Sciatic nerve (tissue), 2 donors: ENCODE results near the gene ELMO1. TPM values are rescaled to one million over a fixed set of nuclear protein-coding genes. Genes with fewer than 3 reads are reported as not detected.

Source experiments
- ATAC-seq: fragments of 200-7000 bp; cut with Tn5 transposase; one replicate; pipeline ENCODE4 v1.9.1; 2020; ENCODE audit warnings: mild to moderate bottlenecking, moderate library complexity
- DNase-seq: peaks from one replicate; pipeline ENCODE4 v3.0.0-alpha.2; 2020; ENCODE audit warnings: low spot score
- intact Hi-C: fragments of 100-400 bp; cut with DNase I; formaldehyde crosslinking; loops from one replicate; pipeline ENCODE4 v1.14.2; 2022
- total RNA-seq: library from RNA; stranded (reverse); fragmentation: NEBNext Ultra II Directional; extraction: Animal tissue kit (Norgen Biotek cat#: 25700); gene quantifications from one replicate; pipeline ENCODE4 v1.2.1, GENCODE V29; 2021
- donor health status: DM: no; HTN: no; CAD: no.
- donor health status: DM: no; HTN: no; CAD: no.

ELMO1 gene
- total RNA-seq, 1 donor from 2014 or later = 151 TPM

GRCh38 chr7:37041461-37041860, 407.2 kb downstream of the ELMO1 start:
- DNase-seq (no peak), ATAC-seq (no peak)
- intact Hi-C loops = no loop called here

- DNase-seq (no peak), ATAC-seq (no peak)
- intact Hi-C loops = no loop called here
These were observed 408.3 kb downstream of the ELMO1 start for GRCh38 chr7:37040330-37040729.

GRCh38 chr7:37039131-37039749, 409.4 kb downstream of the ELMO1 start:
- no peak for ATAC-seq
- intact Hi-C loops = no loop called here
- DNase-seq = no peak

GRCh38 chr7:37038706-37039105, 410.0 kb downstream of the ELMO1 start:
- intact Hi-C loops = no loop called here
- ATAC-seq (no peak), DNase-seq (no peak)

- ATAC-seq (no peak), DNase-seq (no peak)
- intact Hi-C loops = no loop called here
These were observed 411.4 kb downstream of the ELMO1 start for GRCh38 chr7:37037286-37037685.

GRCh38 chr7:37035631-37036030, 413.0 kb downstream of the ELMO1 start:
- no peak for ATAC-seq

GRCh38 chr7:37033141-37033540, 415.5 kb downstream of the ELMO1 start:
- DNase-seq (no peak), ATAC-seq (no peak)
- intact Hi-C loops = no loop called here

More at GRCh38 chr7:37035631-37036030, 413.0 kb downstream of the ELMO1 start:
- intact Hi-C loops = no loop called here
- DNase-seq = no peak

- DNase-seq (no peak), ATAC-seq (peak; percentile 25)
- intact Hi-C loops = no loop called here
These were observed 416.4 kb downstream of the ELMO1 start for GRCh38 chr7:37032258-37032601.

- intact Hi-C loops = no loop called here
- DNase-seq = peak; percentile 71
These were observed 416.9 kb downstream of the ELMO1 start for GRCh38 chr7:37031571-37032257.

GRCh38 chr7:37028909-37029440, 419.7 kb downstream of the ELMO1 start:
- ATAC-seq = no peak
- no peak for DNase-seq
- intact Hi-C loops = no loop called here

More at GRCh38 chr7:37031571-37032257, 416.9 kb downstream of the ELMO1 start:
- peak; percentile 100 for ATAC-seq

- no peak for ATAC-seq
- intact Hi-C loops = no loop called here
- DNase-seq = no peak
These were observed 420.9 kb downstream of the ELMO1 start for GRCh38 chr7:37027557-37028341.

- no peak for ATAC-seq
- intact Hi-C loops = no loop called here
- no peak for DNase-seq
These were observed 421.6 kb downstream of the ELMO1 start for GRCh38 chr7:37027104-37027503.

GRCh38 chr7:37018954-37019353, 429.7 kb downstream of the ELMO1 start:
- no peak for DNase-seq
- intact Hi-C loops = no loop called here
- ATAC-seq = no peak

GRCh38 chr7:37016064-37016878, 432.4 kb downstream of the ELMO1 start:
- intact Hi-C loops = no loop called here
- ATAC-seq (no peak), DNase-seq (no peak)

GRCh38 chr7:37015353-37016034, 433.2 kb downstream of the ELMO1 start:
- intact Hi-C loops = no loop called here
- ATAC-seq = no peak
- no peak for DNase-seq

GRCh38 chr7:37013771-37014170, 434.9 kb downstream of the ELMO1 start:
- intact Hi-C loops = no loop called here
- DNase-seq = no peak
- no peak for ATAC-seq

GRCh38 chr7:37011151-37011890, 437.3 kb downstream of the ELMO1 start:
- intact Hi-C loops = no loop called here
- ATAC-seq = no peak
- DNase-seq = no peak

GRCh38 chr7:37009125-37009675, 439.5 kb downstream of the ELMO1 start:
- intact Hi-C loops = no loop called here
- DNase-seq (no peak), ATAC-seq (no peak)
